OCI-LY1 (cell line): ENCODE results near the gene OGG1.

ENCODE experiments used
- CTCF ChIP-seq: fragments of 200-600 bp; sonication (generic), shearing (Covaris generic); IDR thresholded peaks from 2 replicates; pipeline ENCODE4 v1.5.1; 2017; ENCODE audit warnings: mild to moderate bottlenecking, antibody characterized with exemption, low read length, moderate library complexity, mixed read lengths
- EZH2 ChIP-seq: fragments of 200-600 bp; sonication (generic), shearing (Covaris generic); IDR thresholded peaks from 2 replicates; pipeline ENCODE4 v1.8.0; 2017; ENCODE audit warnings: borderline replicate concordance, mixed run types, mild to moderate bottlenecking, antibody characterized with exemption, low read length, moderate library complexity, mixed read lengths

GRCh38 chr3:9746330-9746729, 3.4 kb upstream of the OGG1 start:
- TF ChIP-seq EZH2 (no peak), CTCF (no peak)
